Fibroblast of lung (primary cell): ENCODE data around the gene NODAL. TPM values are rescaled to one million over a fixed set of nuclear protein-coding genes. Genes with fewer than 3 reads are reported as not detected.

Experiments used
- DNase-seq, 2 donors: peaks; one replicate each; pipeline versions ENCODE4 v3.0.0 to v3.0.0-alpha.2; 2010; ENCODE audit warnings: low read depth in 2 of 2
- H2AFZ ChIP-seq: 2 replicates; pipeline ENCODE4 v1.5.1; 2012; ENCODE audit warnings: low read length, control low read depth, inconsistent platforms
- H3K27ac ChIP-seq: 2 replicates; pipeline ENCODE4 v1.5.1; 2011; ENCODE audit warnings: low read length, control low read depth; ENCODE audit not compliant: insufficient read depth
- H3K27me3 ChIP-seq: 2 replicates; pipeline ENCODE4 v1.5.1; 2011; ENCODE audit warnings: mild to moderate bottlenecking, low read length; ENCODE audit not compliant: control insufficient read depth, insufficient read depth
- H3K36me3 ChIP-seq: 2 replicates; pipeline ENCODE4 v1.5.1; 2011; ENCODE audit warnings: low read length; ENCODE audit not compliant: control insufficient read depth, insufficient read depth
- H3K4me1 ChIP-seq: 2 replicates; pipeline ENCODE4 v1.5.1; 2011; ENCODE audit warnings: low read length; ENCODE audit not compliant: control insufficient read depth, insufficient read depth; ENCODE audit errors: extremely low read depth
- H3K4me2 ChIP-seq: 2 replicates; pipeline ENCODE4 v1.5.1; 2011; ENCODE audit warnings: low read length, control low read depth; ENCODE audit not compliant: insufficient read depth; ENCODE audit errors: extremely low read depth
- H3K4me3 ChIP-seq, 4 experiments: fragments of 200-600 bp in 1 of 4; sonication (generic) in 1 of 4; replicated peaks in 1 of 4; 2 replicates each; pipeline ENCODE4 v1.5.1; 2011 to 2016; ENCODE audit warnings: low read length in 4 of 4, low read depth in 3 of 4, mild to moderate bottlenecking in 3 of 4, control low read depth in 2 of 4, inconsistent platforms in 1 of 4, mixed read lengths in 1 of 4; ENCODE audit not compliant: insufficient read depth in 1 of 4; ENCODE audit errors: control extremely low read depth in 1 of 4
- H3K79me2 ChIP-seq: 2 replicates; pipeline ENCODE4 v1.5.1; 2012; ENCODE audit warnings: mild to moderate bottlenecking, low read length, inconsistent platforms; ENCODE audit not compliant: control insufficient read depth, insufficient read depth
- H3K9ac ChIP-seq: 2 replicates; pipeline ENCODE4 v1.5.1; 2011; ENCODE audit warnings: mild to moderate bottlenecking, low read length, control low read depth; ENCODE audit not compliant: insufficient read depth
- H3K9me3 ChIP-seq: 2 replicates; pipeline ENCODE4 v1.5.1; 2012; ENCODE audit warnings: low read depth, low read length; ENCODE audit not compliant: control insufficient read depth, insufficient read depth
- H4K20me1 ChIP-seq: 2 replicates; pipeline ENCODE4 v1.5.1; 2011; ENCODE audit warnings: low read length; ENCODE audit not compliant: control insufficient read depth, insufficient read depth; ENCODE audit errors: extremely low read depth
- EZH2 ChIP-seq: IDR thresholded peaks from 2 replicates; pipeline ENCODE4 v1.5.1; 2012; ENCODE audit warnings: low read length, control low read depth, mild to moderate bottlenecking; ENCODE audit errors: missing control alignments
- polyA plus RNA-seq, 2 donors: library from polyadenylated mRNA; depleted of rRNA in 1 of 2; stranded (reverse) in 1 of 2; unstranded in 1 of 2; fragments of >200 nt; gene quantifications; 2 replicates each; pipeline ENCODE4 v1.2.1, GENCODE V29; 2011 to 2012; ENCODE audit warnings: missing spikeins in 1 of 2
- total RNA-seq: library from RNA; depleted of rRNA; stranded (reverse); fragments of >200 nt; gene quantifications from 2 replicates; pipeline ENCODE4 v1.2.1, GENCODE V29; 2014
- TF ChIP-seq, protein P1 (sequence below), 2 donors: IDR thresholded peaks in 1 of 2; conservative IDR thresholded peaks in 1 of 2; 1 replicate in 1 of 2; 2 replicates in 1 of 2; pipeline ENCODE4 v1.5.1; 2011 to 2012; ENCODE audit warnings: low read length in 2 of 2, control low read depth in 1 of 2, inconsistent platforms in 1 of 2, low read depth in 1 of 2, mild to moderate bottlenecking in 1 of 2

Gene NODAL
- total and polyA plus RNA-seq, 2 donors (not counting 1 experiment from before 2014, with no cell fraction given), result not detected

DNA sequence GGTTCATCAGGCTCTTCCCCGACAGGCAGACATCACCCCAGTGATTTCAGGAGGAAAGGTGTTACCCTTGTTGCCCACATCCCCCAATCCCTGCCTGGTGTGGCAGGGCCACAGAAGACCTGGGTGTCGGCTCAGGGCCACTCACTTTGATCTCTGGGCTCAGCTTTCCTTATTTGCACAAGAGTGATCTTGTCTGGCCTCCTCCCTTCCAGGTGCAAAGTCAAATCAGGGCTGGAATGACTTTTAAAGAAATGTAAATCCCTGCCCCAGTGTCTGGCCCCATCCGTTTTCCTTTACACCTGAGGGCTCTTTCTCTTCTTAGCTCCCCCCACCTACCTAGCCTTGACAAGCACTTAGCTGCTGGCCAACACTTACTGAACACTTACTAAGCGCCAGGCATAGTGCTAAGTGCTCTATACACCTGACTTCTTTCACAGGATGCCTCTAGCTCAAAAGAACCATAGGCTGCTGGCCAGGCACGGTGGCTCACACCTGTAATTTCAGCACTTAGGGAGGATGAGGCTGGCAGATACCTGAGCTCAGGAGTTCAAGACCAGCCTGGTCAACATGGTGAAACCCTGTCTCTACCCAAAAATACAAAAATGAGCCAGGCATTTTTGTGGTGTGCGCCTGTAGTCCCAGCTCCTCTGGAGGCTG is 979 bp upstream of the NODAL start:
- Histone ChIP-seq H3K4me2 (no peak overlapping the region), H4K20me1 (no peaks in the 10 kb centered on the region), H3K9me3 (no peaks in the 10 kb centered on the region), H3K27ac (no peak overlapping the region), H3K36me3 (no peaks in the 10 kb centered on the region), H3K4me1 (peaks cover 4% of the 10 kb centered on the region), H3K9ac (no peak overlapping the region), H3K27me3 (peaks cover 40% of the 10 kb centered on the region), H3K79me2 (no peaks in the 10 kb centered on the region), H2AFZ (no peak overlapping the region), H3K4me3 (no peak overlapping the region)
- no peak for TF ChIP-seq EZH2
- TF ChIP-seq, protein P1, sequence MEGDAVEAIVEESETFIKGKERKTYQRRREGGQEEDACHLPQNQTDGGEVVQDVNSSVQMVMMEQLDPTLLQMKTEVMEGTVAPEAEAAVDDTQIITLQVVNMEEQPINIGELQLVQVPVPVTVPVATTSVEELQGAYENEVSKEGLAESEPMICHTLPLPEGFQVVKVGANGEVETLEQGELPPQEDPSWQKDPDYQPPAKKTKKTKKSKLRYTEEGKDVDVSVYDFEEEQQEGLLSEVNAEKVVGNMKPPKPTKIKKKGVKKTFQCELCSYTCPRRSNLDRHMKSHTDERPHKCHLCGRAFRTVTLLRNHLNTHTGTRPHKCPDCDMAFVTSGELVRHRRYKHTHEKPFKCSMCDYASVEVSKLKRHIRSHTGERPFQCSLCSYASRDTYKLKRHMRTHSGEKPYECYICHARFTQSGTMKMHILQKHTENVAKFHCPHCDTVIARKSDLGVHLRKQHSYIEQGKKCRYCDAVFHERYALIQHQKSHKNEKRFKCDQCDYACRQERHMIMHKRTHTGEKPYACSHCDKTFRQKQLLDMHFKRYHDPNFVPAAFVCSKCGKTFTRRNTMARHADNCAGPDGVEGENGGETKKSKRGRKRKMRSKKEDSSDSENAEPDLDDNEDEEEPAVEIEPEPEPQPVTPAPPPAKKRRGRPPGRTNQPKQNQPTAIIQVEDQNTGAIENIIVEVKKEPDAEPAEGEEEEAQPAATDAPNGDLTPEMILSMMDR (conservative IDR thresholded peaks at IDR 0.05 in 1 of 2, IDR thresholded peaks at IDR 0.05 in 1 of 2; ENCODE audit: low read depth in 1 of 2, low read length in 2 of 2), result no peak
- DNase-seq, result no peak

DNA sequence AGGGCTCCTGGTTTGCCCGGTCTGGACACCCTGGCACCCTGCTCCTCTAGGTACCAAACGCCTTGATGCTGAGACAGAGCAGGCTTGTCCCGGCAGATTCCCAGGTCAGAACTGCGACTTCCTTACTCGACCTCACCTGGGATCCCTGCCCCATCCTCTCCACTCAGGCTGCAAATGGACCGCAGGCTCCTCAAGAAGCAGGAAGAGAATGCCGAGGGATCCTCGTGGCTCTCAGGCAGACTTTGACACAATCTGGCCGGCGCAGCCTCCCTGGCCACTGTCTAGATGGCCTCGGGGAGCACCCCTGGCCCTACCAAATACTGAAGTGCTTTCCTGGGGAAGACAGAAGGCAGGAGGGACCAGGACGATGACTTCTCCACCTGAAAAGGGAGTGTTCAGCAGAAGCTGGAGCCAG is 421 bp upstream of the NODAL start:
- Histone ChIP-seq H3K4me1 (peaks cover 4% of the 10 kb centered on the region), H3K4me3 (no peak overlapping the region), H3K36me3 (no peaks in the 10 kb centered on the region), H3K9me3 (no peaks in the 10 kb centered on the region), H3K27ac (no peak overlapping the region), H4K20me1 (no peaks in the 10 kb centered on the region), H3K9ac (no peak overlapping the region), H2AFZ (no peak overlapping the region), H3K79me2 (no peaks in the 10 kb centered on the region), H3K27me3 (peaks cover 40% of the 10 kb centered on the region), H3K4me2 (no peak overlapping the region)
- no peak for TF ChIP-seq EZH2
- TF ChIP-seq, protein P1 (conservative IDR thresholded peaks at IDR 0.05 in 1 of 2, IDR thresholded peaks at IDR 0.05 in 1 of 2; ENCODE audit: low read depth in 1 of 2, low read length in 2 of 2), result no peak
- no peak for DNase-seq

DNA sequence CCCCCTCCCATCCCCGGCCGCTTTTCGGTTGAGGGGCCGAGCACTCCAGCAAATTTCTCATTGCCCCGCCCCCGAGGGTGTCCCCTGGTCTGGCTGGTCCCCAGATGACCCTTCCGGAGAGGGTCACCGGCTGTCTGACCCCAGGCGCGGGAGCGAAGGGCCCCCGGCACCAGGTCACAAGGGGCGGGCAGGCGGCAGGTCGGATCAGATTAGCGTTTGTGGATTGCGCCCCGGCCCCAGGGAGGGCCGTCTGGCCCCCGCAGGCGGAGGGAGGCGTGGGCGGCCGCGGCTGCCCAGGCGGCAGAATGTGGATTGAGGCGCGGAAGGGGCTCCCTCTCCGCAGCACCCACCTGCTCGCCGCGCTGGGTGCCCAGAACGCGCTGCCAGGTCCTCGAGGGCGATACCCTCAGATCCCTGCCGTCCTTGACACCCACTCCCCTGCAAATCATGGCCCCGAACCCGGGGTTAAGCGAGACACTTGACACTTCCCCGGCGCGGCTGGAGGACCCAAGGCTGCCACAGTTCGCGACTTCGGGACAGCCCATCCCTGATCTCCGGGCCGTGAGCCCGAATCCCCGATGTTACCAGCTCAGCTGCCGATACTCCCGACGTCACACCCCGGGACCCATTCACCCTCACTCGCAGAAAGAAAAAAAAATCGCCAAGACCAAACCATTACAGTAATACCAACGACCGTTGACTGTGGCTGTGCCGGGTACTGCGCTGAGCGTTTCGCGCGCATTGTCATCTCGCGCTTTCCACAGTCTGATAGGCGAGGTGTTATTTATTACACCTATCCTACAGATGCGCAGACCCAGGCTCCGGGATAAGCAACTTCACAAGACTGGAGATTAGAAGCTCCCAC is 953 bp downstream of the NODAL start:
- H3K79me2 ChIP-seq, result no peaks in the 10 kb centered on the region
- H3K4me2 ChIP-seq, result peak overlapping the region; percentile 19
- no peak for DNase-seq
- peaks cover 40% of the 10 kb centered on the region for H3K27me3 ChIP-seq
- no peak overlapping the region for H3K27ac ChIP-seq
- H3K4me3 ChIP-seq, result no peak overlapping the region
- H3K9ac ChIP-seq, result no peak overlapping the region
- H3K4me1 ChIP-seq, result no peaks in the 10 kb centered on the region
- H2AFZ ChIP-seq, result no peak overlapping the region
- H4K20me1 ChIP-seq, result no peaks in the 10 kb centered on the region
- peak; percentile 91 for TF ChIP-seq EZH2
- TF ChIP-seq, protein P1 (conservative IDR thresholded peaks at IDR 0.05 in 1 of 2, IDR thresholded peaks at IDR 0.05 in 1 of 2; ENCODE audit: low read depth in 1 of 2, low read length in 2 of 2), result no peak
- no peaks in the 10 kb centered on the region for H3K36me3 ChIP-seq
- H3K9me3 ChIP-seq, result no peaks in the 10 kb centered on the region
